Fibroblast of lung (primary cell): Measurements from ENCODE around the gene AAMP. TPM values are rescaled to one million over a fixed set of nuclear protein-coding genes. Genes with fewer than 3 reads are reported as not detected.
A peak's percentile ranks its signal among the peaks of the same experiment; 100 is the strongest.

Source experiments
- DNase-seq, 2 donors: peaks; one replicate each; pipeline versions ENCODE4 v3.0.0 to v3.0.0-alpha.2; 2010; ENCODE audit warnings: low read depth in 2 of 2
- H2AFZ ChIP-seq: 2 replicates; pipeline ENCODE4 v1.5.1; 2012; ENCODE audit warnings: low read length, control low read depth, inconsistent platforms
- H3K27ac ChIP-seq: 2 replicates; pipeline ENCODE4 v1.5.1; 2011; ENCODE audit warnings: low read length, control low read depth; ENCODE audit not compliant: insufficient read depth
- H3K27me3 ChIP-seq: 2 replicates; pipeline ENCODE4 v1.5.1; 2011; ENCODE audit warnings: mild to moderate bottlenecking, low read length; ENCODE audit not compliant: control insufficient read depth, insufficient read depth
- H3K36me3 ChIP-seq: 2 replicates; pipeline ENCODE4 v1.5.1; 2011; ENCODE audit warnings: low read length; ENCODE audit not compliant: control insufficient read depth, insufficient read depth
- H3K4me1 ChIP-seq: 2 replicates; pipeline ENCODE4 v1.5.1; 2011; ENCODE audit warnings: low read length; ENCODE audit not compliant: control insufficient read depth, insufficient read depth; ENCODE audit errors: extremely low read depth
- H3K4me2 ChIP-seq: 2 replicates; pipeline ENCODE4 v1.5.1; 2011; ENCODE audit warnings: low read length, control low read depth; ENCODE audit not compliant: insufficient read depth; ENCODE audit errors: extremely low read depth
- H3K4me3 ChIP-seq, 4 experiments: fragments of 200-600 bp in 1 of 4; sonication (generic) in 1 of 4; replicated peaks in 1 of 4; 2 replicates each; pipeline ENCODE4 v1.5.1; 2011 to 2016; ENCODE audit warnings: low read length in 4 of 4, low read depth in 3 of 4, mild to moderate bottlenecking in 3 of 4, control low read depth in 2 of 4, inconsistent platforms in 1 of 4, mixed read lengths in 1 of 4; ENCODE audit not compliant: insufficient read depth in 1 of 4; ENCODE audit errors: control extremely low read depth in 1 of 4
- H3K79me2 ChIP-seq: 2 replicates; pipeline ENCODE4 v1.5.1; 2012; ENCODE audit warnings: mild to moderate bottlenecking, low read length, inconsistent platforms; ENCODE audit not compliant: control insufficient read depth, insufficient read depth
- H3K9ac ChIP-seq: 2 replicates; pipeline ENCODE4 v1.5.1; 2011; ENCODE audit warnings: mild to moderate bottlenecking, low read length, control low read depth; ENCODE audit not compliant: insufficient read depth
- H3K9me3 ChIP-seq: 2 replicates; pipeline ENCODE4 v1.5.1; 2012; ENCODE audit warnings: low read depth, low read length; ENCODE audit not compliant: control insufficient read depth, insufficient read depth
- H4K20me1 ChIP-seq: 2 replicates; pipeline ENCODE4 v1.5.1; 2011; ENCODE audit warnings: low read length; ENCODE audit not compliant: control insufficient read depth, insufficient read depth; ENCODE audit errors: extremely low read depth
- CTCF ChIP-seq, 2 donors: IDR thresholded peaks in 1 of 2; conservative IDR thresholded peaks in 1 of 2; 1 replicate in 1 of 2; 2 replicates in 1 of 2; pipeline ENCODE4 v1.5.1; 2011 to 2012; ENCODE audit warnings: low read length in 2 of 2, control low read depth in 1 of 2, inconsistent platforms in 1 of 2, low read depth in 1 of 2, mild to moderate bottlenecking in 1 of 2
- EZH2 ChIP-seq: IDR thresholded peaks from 2 replicates; pipeline ENCODE4 v1.5.1; 2012; ENCODE audit warnings: low read length, control low read depth, mild to moderate bottlenecking; ENCODE audit errors: missing control alignments
- polyA plus RNA-seq, 2 donors: library from polyadenylated mRNA; depleted of rRNA in 1 of 2; stranded (reverse) in 1 of 2; unstranded in 1 of 2; fragments of >200 nt; gene quantifications; 2 replicates each; pipeline ENCODE4 v1.2.1, GENCODE V29; 2011 to 2012; ENCODE audit warnings: missing spikeins in 1 of 2
- total RNA-seq: library from RNA; depleted of rRNA; stranded (reverse); fragments of >200 nt; gene quantifications from 2 replicates; pipeline ENCODE4 v1.2.1, GENCODE V29; 2014

Gene AAMP
- total and polyA plus RNA-seq, 2 donors (not counting 1 experiment from before 2014, with no cell fraction given) = 53.1 to 110 TPM

- Histone ChIP-seq H3K9me3 (no peaks in the 10 kb centered on the region), H3K27me3 (no peaks in the 10 kb centered on the region), H2AFZ (no peak overlapping the region), H3K79me2 (peaks cover 8% of the 10 kb centered on the region), H3K9ac (no peak overlapping the region), H3K4me3 (no peak overlapping the region), H3K36me3 (peaks cover 30% of the 10 kb centered on the region), H3K27ac (no peak overlapping the region), H3K4me1 (no peaks in the 10 kb centered on the region), H3K4me2 (no peak overlapping the region), H4K20me1 (no peaks in the 10 kb centered on the region)
- peak in 1 of 2 donors; percentile 23 for DNase-seq
- TF ChIP-seq EZH2 (no peak), CTCF (conservative IDR thresholded peaks at IDR 0.05 in 1 of 2, IDR thresholded peaks at IDR 0.05 in 1 of 2; ENCODE audit: low read depth in 1 of 2, low read length in 2 of 2) (no peak)
Observed at GRCh38 chr2:218245214-218245613, 24.7 kb downstream of the AAMP start.

DNA sequence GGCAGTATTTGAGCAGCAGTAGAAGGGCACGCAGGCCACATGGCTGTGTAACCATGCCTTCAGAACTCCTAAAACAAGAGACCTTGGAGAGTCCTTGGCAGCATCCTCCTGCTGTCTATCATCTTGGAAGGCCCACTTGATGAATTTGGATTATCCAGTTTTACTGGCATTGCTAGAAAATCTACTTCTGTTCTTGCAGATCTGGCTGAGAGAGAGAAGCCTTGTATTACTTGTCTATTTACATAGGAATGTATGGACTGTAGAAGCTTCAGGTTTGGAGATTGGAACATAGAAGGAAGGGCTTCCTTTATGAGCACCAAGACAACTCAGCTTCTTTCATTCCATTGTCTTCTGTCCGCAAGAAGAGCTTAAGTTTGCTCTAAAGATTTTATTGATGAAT, 25.3 kb downstream of the AAMP start:
- TF ChIP-seq CTCF (conservative IDR thresholded peaks at IDR 0.05 in 1 of 2, IDR thresholded peaks at IDR 0.05 in 1 of 2; ENCODE audit: low read depth in 1 of 2, low read length in 2 of 2) (no peak), EZH2 (no peak)
- H3K9ac ChIP-seq = no peak overlapping the region
- H3K27ac ChIP-seq = no peak overlapping the region
- peaks cover 7% of the 10 kb centered on the region for H3K79me2 ChIP-seq
- DNase-seq = no peak
- no peak overlapping the region for H3K4me3 ChIP-seq
- H3K36me3 ChIP-seq = peaks cover 27% of the 10 kb centered on the region
- no peaks in the 10 kb centered on the region for H3K4me1 ChIP-seq
- no peak overlapping the region for H3K4me2 ChIP-seq
- no peaks in the 10 kb centered on the region for H3K9me3 ChIP-seq
- no peak overlapping the region for H2AFZ ChIP-seq
- H4K20me1 ChIP-seq = no peaks in the 10 kb centered on the region
- no peaks in the 10 kb centered on the region for H3K27me3 ChIP-seq

GRCh38 chr2:218244204-218244603, 25.7 kb downstream of the AAMP start:
- DNase-seq = no peak
- TF ChIP-seq CTCF (conservative IDR thresholded peaks at IDR 0.05 in 1 of 2, IDR thresholded peaks at IDR 0.05 in 1 of 2; ENCODE audit: low read depth in 1 of 2, low read length in 2 of 2) = no peak
- H3K79me2 ChIP-seq = peaks cover 5% of the 10 kb centered on the region

More at GRCh38 chr2:218244204-218244603, 25.7 kb downstream of the AAMP start:
- H3K4me3 ChIP-seq = no peak overlapping the region
- H3K9ac ChIP-seq = no peak overlapping the region
- H3K4me1 ChIP-seq = no peaks in the 10 kb centered on the region
- no peak overlapping the region for H3K4me2 ChIP-seq
- no peaks in the 10 kb centered on the region for H4K20me1 ChIP-seq
- H3K36me3 ChIP-seq = peaks cover 22% of the 10 kb centered on the region
- H3K27me3 ChIP-seq = no peaks in the 10 kb centered on the region
- no peaks in the 10 kb centered on the region for H3K9me3 ChIP-seq
- no peak overlapping the region for H3K27ac ChIP-seq
- H2AFZ ChIP-seq = no peak overlapping the region
